Esophagus (tissue), 2 donors: ENCODE data around the gene SPPL2A. TPM values are rescaled to one million over a fixed set of nuclear protein-coding genes. Genes with fewer than 3 reads are reported as not detected.
"Not testable (repeated sequence)": the region's sequence is repeated elsewhere in the genome, so short reads cannot be mapped to it uniquely, and the experiment has no call there.

Experiments used
- H3K27ac ChIP-seq, 2 donors: one replicate each; pipeline ENCODE4 v1.5.1; 2013; ENCODE audit warnings: low read depth in 2 of 2, mild to moderate bottlenecking in 2 of 2, inconsistent platforms in 1 of 2, low read length in 1 of 2, moderate library complexity in 1 of 2
- H3K27me3 ChIP-seq, 2 donors: one replicate each; pipeline ENCODE4 v1.6.1; 2013; ENCODE audit warnings: low read length in 2 of 2, control low read depth in 1 of 2, mild to moderate bottlenecking in 1 of 2; ENCODE audit not compliant: insufficient read depth in 2 of 2, control insufficient read depth in 1 of 2
- H3K36me3 ChIP-seq, 2 donors: one replicate each; pipeline ENCODE4 v1.6.1; 2013; ENCODE audit warnings: low read length in 1 of 2; ENCODE audit not compliant: control insufficient read depth in 2 of 2, insufficient read depth in 2 of 2
- H3K4me1 ChIP-seq, 2 donors: one replicate each; pipeline ENCODE4 v1.6.1; 2013; ENCODE audit warnings: low read length in 1 of 2; ENCODE audit not compliant: control insufficient read depth in 2 of 2, insufficient read depth in 2 of 2
- H3K4me3 ChIP-seq, 2 donors: one replicate each; pipeline ENCODE4 v1.5.1; 2013; ENCODE audit warnings: low read length in 2 of 2, mild to moderate bottlenecking in 2 of 2, low read depth in 1 of 2, moderate library complexity in 1 of 2
- H3K9me3 ChIP-seq, 2 donors: one replicate each; pipeline ENCODE4 v1.6.1; 2013; ENCODE audit warnings: mild to moderate bottlenecking in 2 of 2, low read depth in 1 of 2, low read length in 1 of 2, moderate library complexity in 1 of 2; ENCODE audit not compliant: control insufficient read depth in 2 of 2, insufficient read depth in 1 of 2
- WGBS, 2 donors: extraction: QIAGEN DNeasy Blood & Tissue Kit; methylation state at CpG; one replicate each; pipeline ENCODE4 v1.1.7; 2013; 5-methylcytosine and 5-hydroxymethylcytosine counted together
- polyA plus RNA-seq, 2 donors: library from polyadenylated mRNA; stranded (reverse); fragments of 200-250 nt; gene quantifications; one replicate each; pipeline ENCODE4 v1.2.3, GENCODE V29; 2013
- donor health status: healthy with polysubstance abuse.
- donor health status: Bipolar disorder and iron deficiency.

Gene SPPL2A
- polyA plus RNA-seq, 2 donors, result 12.4 to 21.7 TPM

GRCh38 chr15:50702762-50703334 lies 62.7 kb downstream of the SPPL2A start:
- H3K4me3 ChIP-seq, result no peak overlapping the region
- no peaks in the 10 kb centered on the region for H3K9me3 ChIP-seq
- H3K27me3 ChIP-seq, result no peaks in the 10 kb centered on the region
- WGBS, 2 donors, result 77 to 85% methylated on average over 1 of the region's 1 CpG
- no peaks in the 10 kb centered on the region for H3K36me3 ChIP-seq
- no peaks in the 10 kb centered on the region for H3K4me1 ChIP-seq
- no peak overlapping the region for H3K27ac ChIP-seq

GRCh38 chr15:50698101-50698500 lies 67.4 kb downstream of the SPPL2A start:
- 50 to 59% methylated on average over 8 of the region's 8 CpGs for WGBS, 2 donors
- Histone ChIP-seq H3K36me3 (no peaks in the 10 kb centered on the region), H3K27me3 (no peaks in the 10 kb centered on the region), H3K4me1 (no peaks in the 10 kb centered on the region), H3K9me3 (no peaks in the 10 kb centered on the region), H3K27ac (no peak overlapping the region), H3K4me3 (no peak overlapping the region)

- no peaks in the 10 kb centered on the region for H3K9me3 ChIP-seq
- no peaks in the 10 kb centered on the region for H3K27me3 ChIP-seq
- H3K4me1 ChIP-seq, result no peaks in the 10 kb centered on the region
- 54 to 70% methylated on average over 4 of the region's 4 CpGs for WGBS, 2 donors
- no peak overlapping the region for H3K4me3 ChIP-seq
- no peak overlapping the region for H3K27ac ChIP-seq
- no peaks in the 10 kb centered on the region for H3K36me3 ChIP-seq
These were observed 68.3 kb downstream of the SPPL2A start for GRCh38 chr15:50697109-50697797.

- H3K36me3 ChIP-seq, H3K9me3 ChIP-seq, H3K27ac ChIP-seq, H3K4me3 ChIP-seq, H3K27me3 ChIP-seq, H3K4me1 ChIP-seq: not testable (repeated sequence)
- WGBS, 2 donors, result 91% methylated on average over 9 of the region's 9 CpGs
These were observed 70.8 kb downstream of the SPPL2A start for GRCh38 chr15:50694634-50695165.

- no peaks in the 10 kb centered on the region for H3K9me3 ChIP-seq
- H3K36me3 ChIP-seq, result no peaks in the 10 kb centered on the region
- H3K27me3 ChIP-seq, result no peaks in the 10 kb centered on the region
- 43% methylated on average over 10 of the region's 10 CpGs for WGBS, 2 donors
- H3K27ac ChIP-seq, result peak overlapping the region; percentile 87 to 97
- H3K4me3 ChIP-seq, result peak overlapping the region; percentile 70 to 73
- H3K4me1 ChIP-seq, result no peaks in the 10 kb centered on the region
These were observed 78.1 kb downstream of the SPPL2A start for GRCh38 chr15:50687302-50687902.

- Histone ChIP-seq H3K9me3 (no peaks in the 10 kb centered on the region), H3K36me3 (no peaks in the 10 kb centered on the region), H3K27ac (peak within 1 kb of the TSS; percentile 87 to 97), H3K4me3 (peak within 1 kb of the TSS; percentile 70 to 73), H3K27me3 (no peaks in the 10 kb centered on the region), H3K4me1 (no peaks in the 10 kb centered on the region)
- 0% methylated on average over 57 to 80 of the region's 80 CpGs for WGBS, 2 donors
These were observed 78.8 kb downstream of the SPPL2A start, which contains the start of gene TRPM7 for GRCh38 chr15:50686469-50687301. Gene TRPM7 (minus strand): TSS chr15:50686797. CDS start chr15:50686533, 264 bp downstream.

GRCh38 chr15:50685976-50686468 lies 79.5 kb downstream of the SPPL2A start:
- 0 to 1% methylated on average over 30 of the region's 30 CpGs for WGBS, 2 donors
- Histone ChIP-seq H3K27me3 (no peaks in the 10 kb centered on the region), H3K4me1 (no peaks in the 10 kb centered on the region), H3K27ac (peak overlapping the region; percentile 87 to 97), H3K36me3 (no peaks in the 10 kb centered on the region), H3K9me3 (no peaks in the 10 kb centered on the region), H3K4me3 (peak overlapping the region; percentile 70 to 73)

- peak overlapping the region; percentile 87 to 97 for H3K27ac ChIP-seq
- H3K36me3 ChIP-seq, result no peaks in the 10 kb centered on the region
- peak overlapping the region; percentile 70 to 73 for H3K4me3 ChIP-seq
- H3K27me3 ChIP-seq, result no peaks in the 10 kb centered on the region
- WGBS, 2 donors, result 35 to 42% methylated on average over 22 of the region's 22 CpGs
- H3K4me1 ChIP-seq, result no peaks in the 10 kb centered on the region
- H3K9me3 ChIP-seq, result no peaks in the 10 kb centered on the region
These were observed 80.1 kb downstream of the SPPL2A start for GRCh38 chr15:50685191-50685975.
